Astrocyte (in vitro differentiated cells and primary cell): ENCODE results near the gene PACSIN1. TPM values are rescaled to one million over a fixed set of nuclear protein-coding genes. Genes with fewer than 3 reads are reported as not detected.

ENCODE experiments used
- DNase-seq: peaks from one replicate; pipeline ENCODE4 v3.0.0-alpha.2; 2010; ENCODE audit warnings: low read depth
- FAIRE-seq: peaks from 2 replicates; lab custom pipeline; 2011; peaks lifted over from hg19 to GRCh38; lab: Jason Lieb, UNC
- H2AFZ ChIP-seq: 2 replicates; pipeline ENCODE4 v1.6.0; 2012; ENCODE audit warnings: low read depth, low read length, inconsistent platforms
- H3K27ac ChIP-seq: 2 replicates; pipeline ENCODE4 v1.5.1; 2011; ENCODE audit warnings: low read depth, low read length, inconsistent platforms
- H3K27me3 ChIP-seq: 2 replicates; pipeline ENCODE4 v1.6.0; 2011; ENCODE audit warnings: low read length, inconsistent platforms; ENCODE audit not compliant: insufficient read depth
- H3K36me3 ChIP-seq: 2 replicates; pipeline ENCODE4 v1.5.1; 2011; ENCODE audit warnings: low read length, inconsistent platforms; ENCODE audit not compliant: insufficient read depth
- H3K4me1 ChIP-seq: 2 replicates; pipeline ENCODE4 v1.5.1; 2011; ENCODE audit warnings: low read length, inconsistent platforms; ENCODE audit not compliant: insufficient read depth
- H3K4me2 ChIP-seq: 2 replicates; pipeline ENCODE4 v1.6.0; 2012; ENCODE audit warnings: low read length, inconsistent platforms
- H3K4me3 ChIP-seq: 2 replicates; pipeline ENCODE4 v1.5.1; 2011; ENCODE audit warnings: low read depth, mild to moderate bottlenecking, low read length, inconsistent platforms; ENCODE audit not compliant: insufficient read depth
- H3K79me2 ChIP-seq: 2 replicates; pipeline ENCODE4 v1.6.0; 2012; ENCODE audit warnings: mild to moderate bottlenecking, low read length, inconsistent platforms; ENCODE audit not compliant: insufficient read depth
- H3K9ac ChIP-seq: 2 replicates; pipeline ENCODE4 v1.6.0; 2012; ENCODE audit warnings: mild to moderate bottlenecking, low read length, inconsistent platforms
- H3K9me3 ChIP-seq: 2 replicates; pipeline ENCODE4 v1.5.1; 2012; ENCODE audit warnings: low read depth, mild to moderate bottlenecking, low read length, inconsistent platforms; ENCODE audit not compliant: insufficient read depth
- H4K20me1 ChIP-seq: 2 replicates; pipeline ENCODE4 v1.6.0; 2012; ENCODE audit warnings: low read length, inconsistent platforms; ENCODE audit not compliant: insufficient read depth
- H3K27ac Mint-ChIP-seq: one replicate; pipeline ENCODE4 v1.8.0; 2021; ENCODE audit warnings: mild to moderate bottlenecking, mixed read lengths; ENCODE audit not compliant: unreplicated experiment
- H3K27me3 Mint-ChIP-seq: one replicate; pipeline ENCODE4 v1.8.0; 2021; ENCODE audit warnings: low read depth, mixed read lengths; ENCODE audit not compliant: unreplicated experiment
- H3K36me3 Mint-ChIP-seq: one replicate; pipeline ENCODE4 v1.8.0; 2021; ENCODE audit warnings: low read depth, mixed read lengths; ENCODE audit not compliant: unreplicated experiment
- H3K4me1 Mint-ChIP-seq: one replicate; pipeline ENCODE4 v1.8.0; 2021; ENCODE audit warnings: low read depth, mixed read lengths; ENCODE audit not compliant: unreplicated experiment
- H3K4me3 Mint-ChIP-seq: one replicate; pipeline ENCODE4 v1.8.0; 2021; ENCODE audit warnings: mild to moderate bottlenecking, moderate library complexity, mixed read lengths; ENCODE audit not compliant: unreplicated experiment
- H3K9me3 Mint-ChIP-seq: one replicate; pipeline ENCODE4 v1.8.0; 2021; ENCODE audit warnings: mild to moderate bottlenecking, mixed read lengths; ENCODE audit not compliant: unreplicated experiment
- CTCF ChIP-seq: IDR thresholded peaks from 2 replicates; pipeline ENCODE4 v1.5.1; 2011; ENCODE audit warnings: low read depth, mild to moderate bottlenecking, inconsistent platforms, low read length, moderate library complexity; ENCODE audit not compliant: insufficient read depth
- EZH2 ChIP-seq: IDR thresholded peaks from 2 replicates; pipeline ENCODE4 v1.6.1; 2012; ENCODE audit warnings: mild to moderate bottlenecking, low read length, inconsistent platforms; ENCODE audit not compliant: insufficient read depth
- total RNA-seq: library from RNA; stranded (reverse); gene quantifications from 2 replicates; pipeline ENCODE4 v1.2.1, GENCODE V29; 2021

The PACSIN1 gene
- total RNA-seq, 1 donor from 2014 or later: 0.32 TPM

- no peaks in the 10 kb centered on the region for H3K9me3 Mint-ChIP-seq
- no peak for TF ChIP-seq EZH2
- no peak for TF ChIP-seq CTCF
- Histone ChIP-seq H3K27ac (no peak overlapping the region), H3K27me3 (peaks cover 2% of the 10 kb centered on the region), H4K20me1 (no peaks in the 10 kb centered on the region), H3K9ac (no peak overlapping the region), H3K4me1 (no peaks in the 10 kb centered on the region), H3K4me2 (peak overlapping the region; percentile 19), H3K9me3 (no peaks in the 10 kb centered on the region), H3K79me2 (no peaks in the 10 kb centered on the region), H3K4me3 (no peak overlapping the region), H2AFZ (no peak overlapping the region), H3K36me3 (no peaks in the 10 kb centered on the region)
- DNase-seq (peak; percentile 39), FAIRE-seq (no peak)
- peaks cover 5% of the 10 kb centered on the region for H3K4me1 Mint-ChIP-seq
- H3K4me3 Mint-ChIP-seq: no peak overlapping the region
- H3K27me3 Mint-ChIP-seq: peaks cover 12% of the 10 kb centered on the region
- no peak overlapping the region for H3K27ac Mint-ChIP-seq
- H3K36me3 Mint-ChIP-seq: no peaks in the 10 kb centered on the region
Observed at GRCh38 chr6:34491091-34491430, 25.2 kb downstream of the PACSIN1 start.

GRCh38 chr6:34493344-34493743 is 27.5 kb downstream of the PACSIN1 start:
- no peak overlapping the region for H3K27ac Mint-ChIP-seq
- FAIRE-seq: no peak
- Histone ChIP-seq H3K9ac (no peak overlapping the region), H3K36me3 (no peaks in the 10 kb centered on the region), H3K79me2 (no peaks in the 10 kb centered on the region), H3K27ac (no peak overlapping the region), H3K4me3 (no peak overlapping the region), H4K20me1 (no peaks in the 10 kb centered on the region), H3K4me2 (no peak overlapping the region), H2AFZ (no peak overlapping the region), H3K9me3 (no peaks in the 10 kb centered on the region), H3K27me3 (peaks cover 2% of the 10 kb centered on the region), H3K4me1 (no peaks in the 10 kb centered on the region)
- H3K36me3 Mint-ChIP-seq: no peaks in the 10 kb centered on the region
- no peak overlapping the region for H3K4me3 Mint-ChIP-seq
- DNase-seq: no peak
- H3K27me3 Mint-ChIP-seq: peaks cover 12% of the 10 kb centered on the region
- H3K4me1 Mint-ChIP-seq: peaks cover 5% of the 10 kb centered on the region
- H3K9me3 Mint-ChIP-seq: no peaks in the 10 kb centered on the region
- TF ChIP-seq CTCF: no peak
- TF ChIP-seq EZH2: no peak

- Histone ChIP-seq H2AFZ (no peak overlapping the region), H3K27ac (no peak overlapping the region), H3K27me3 (peaks cover 2% of the 10 kb centered on the region), H3K4me1 (no peaks in the 10 kb centered on the region), H3K4me3 (no peak overlapping the region), H3K79me2 (no peaks in the 10 kb centered on the region), H3K9ac (no peak overlapping the region), H3K36me3 (no peaks in the 10 kb centered on the region), H4K20me1 (no peaks in the 10 kb centered on the region), H3K9me3 (no peaks in the 10 kb centered on the region), H3K4me2 (no peak overlapping the region)
- no peak for DNase-seq
- Mint-ChIP-seq H3K4me3 (no peak overlapping the region), H3K4me1 (peaks cover 5% of the 10 kb centered on the region), H3K9me3 (no peaks in the 10 kb centered on the region), H3K27me3 (peaks cover 12% of the 10 kb centered on the region), H3K36me3 (no peaks in the 10 kb centered on the region), H3K27ac (no peak overlapping the region)
- TF ChIP-seq CTCF (no peak), EZH2 (no peak)
- FAIRE-seq: no peak
Observed at GRCh38 chr6:34494973-34495372, 29.1 kb downstream of the PACSIN1 start.
